Vagina (tissue), 2 donors: ENCODE data around the gene TBCD.

Experiments
- CTCF ChIP-seq, 3 experiments: fragments of 450-650 bp in 2 of 3; fragments of 200-600 bp in 1 of 3; sonication (generic) in 1 of 3; IDR thresholded peaks; one replicate each; pipeline ENCODE4 v1.5.1; 2017 to 2019; ENCODE audit warnings: antibody characterized with exemption in 3 of 3, mild to moderate bottlenecking in 2 of 3, moderate library complexity in 2 of 3
- POLR2A ChIP-seq, 2 donors: fragments of 450-650 bp; IDR thresholded peaks; one replicate each; pipeline ENCODE4 v1.6.1; 2017; ENCODE audit warnings: antibody characterized with exemption in 2 of 2, mild to moderate bottlenecking in 2 of 2, moderate library complexity in 2 of 2
- POLR2AphosphoS5 ChIP-seq, 2 donors: sonication (generic); formaldehyde crosslinking; IDR thresholded peaks; one replicate each; pipeline ENCODE4 v1.9.0; 2017; ENCODE audit warnings: antibody characterized with exemption in 2 of 2, mild to moderate bottlenecking in 2 of 2, low read depth in 1 of 2; ENCODE audit not compliant: insufficient read depth in 1 of 2

GRCh38 chr17:82765371-82765770, 13.5 kb downstream of the TBCD start:
- TF ChIP-seq POLR2A (IDR thresholded peaks at IDR 0.05) = no peak
- TF ChIP-seq CTCF (IDR thresholded peaks at IDR 0.05) = no peak
- no peak for TF ChIP-seq POLR2AphosphoS5 (IDR thresholded peaks at IDR 0.05; ENCODE audit: insufficient read depth in 1 of 2, low read depth in 1 of 2)
